Osteocyte (in vitro differentiated cells): ENCODE results near the gene ACKR2. TPM values are rescaled to one million over a fixed set of nuclear protein-coding genes. Genes with fewer than 3 reads are reported as not detected.

Source experiments
- DNase-seq: peaks from one replicate; pipeline ENCODE4 v3.0.0; 2021; ENCODE audit warnings: mixed read lengths; ENCODE audit not compliant: unreplicated experiment; ENCODE audit errors: extremely low spot score
- H3K27ac Mint-ChIP-seq: one replicate; pipeline ENCODE4 v1.8.0; 2021; ENCODE audit warnings: mild to moderate bottlenecking, mixed read lengths; ENCODE audit not compliant: unreplicated experiment
- H3K27me3 Mint-ChIP-seq: one replicate; pipeline ENCODE4 v1.8.0; 2021; ENCODE audit warnings: mixed read lengths; ENCODE audit not compliant: unreplicated experiment
- H3K36me3 Mint-ChIP-seq: one replicate; pipeline ENCODE4 v1.8.0; 2021; ENCODE audit warnings: mixed read lengths; ENCODE audit not compliant: unreplicated experiment
- H3K4me1 Mint-ChIP-seq: one replicate; pipeline ENCODE4 v1.8.0; 2021; ENCODE audit warnings: mixed read lengths; ENCODE audit not compliant: unreplicated experiment
- H3K4me3 Mint-ChIP-seq: one replicate; pipeline ENCODE4 v1.8.0; 2021; ENCODE audit warnings: mild to moderate bottlenecking, moderate library complexity, mixed read lengths; ENCODE audit not compliant: unreplicated experiment
- H3K9me3 Mint-ChIP-seq: one replicate; pipeline ENCODE4 v1.8.0; 2021; ENCODE audit warnings: mixed read lengths; ENCODE audit not compliant: unreplicated experiment
- total RNA-seq: library from RNA; stranded (reverse); gene quantifications from 2 replicates; pipeline ENCODE4 v1.2.1, GENCODE V29; 2021
- TF ChIP-seq, protein P1 (sequence below): fragments of 200-600 bp; sonication (generic); IDR thresholded peaks from 2 replicates; pipeline ENCODE4 v1.5.0; 2021; ENCODE audit warnings: antibody characterized with exemption, mild to moderate bottlenecking, moderate library complexity

The ACKR2 gene
- total RNA-seq, 1 donor from 2014 or later: 0.19 TPM

DNA sequence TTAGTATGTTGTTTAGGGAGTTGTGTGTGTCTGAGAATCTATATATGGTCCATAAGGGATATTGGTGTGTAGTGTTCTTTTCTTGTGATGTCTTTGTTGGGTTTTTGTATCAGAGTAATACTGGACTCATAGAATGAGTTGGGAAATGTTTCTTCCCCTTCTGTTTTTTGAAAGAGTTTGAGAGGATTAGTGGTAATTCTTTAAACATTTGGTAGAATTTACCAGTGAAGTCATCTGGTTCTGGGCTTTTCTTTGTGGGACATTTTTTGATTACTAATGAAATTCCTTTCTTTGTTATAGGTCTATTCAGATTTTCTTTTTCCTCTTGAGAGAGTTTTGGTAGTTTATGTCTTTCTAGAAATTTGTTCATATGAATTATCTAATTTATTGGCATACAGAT lies 16.9 kb downstream of the ACKR2 start:
- TF ChIP-seq, protein P1, sequence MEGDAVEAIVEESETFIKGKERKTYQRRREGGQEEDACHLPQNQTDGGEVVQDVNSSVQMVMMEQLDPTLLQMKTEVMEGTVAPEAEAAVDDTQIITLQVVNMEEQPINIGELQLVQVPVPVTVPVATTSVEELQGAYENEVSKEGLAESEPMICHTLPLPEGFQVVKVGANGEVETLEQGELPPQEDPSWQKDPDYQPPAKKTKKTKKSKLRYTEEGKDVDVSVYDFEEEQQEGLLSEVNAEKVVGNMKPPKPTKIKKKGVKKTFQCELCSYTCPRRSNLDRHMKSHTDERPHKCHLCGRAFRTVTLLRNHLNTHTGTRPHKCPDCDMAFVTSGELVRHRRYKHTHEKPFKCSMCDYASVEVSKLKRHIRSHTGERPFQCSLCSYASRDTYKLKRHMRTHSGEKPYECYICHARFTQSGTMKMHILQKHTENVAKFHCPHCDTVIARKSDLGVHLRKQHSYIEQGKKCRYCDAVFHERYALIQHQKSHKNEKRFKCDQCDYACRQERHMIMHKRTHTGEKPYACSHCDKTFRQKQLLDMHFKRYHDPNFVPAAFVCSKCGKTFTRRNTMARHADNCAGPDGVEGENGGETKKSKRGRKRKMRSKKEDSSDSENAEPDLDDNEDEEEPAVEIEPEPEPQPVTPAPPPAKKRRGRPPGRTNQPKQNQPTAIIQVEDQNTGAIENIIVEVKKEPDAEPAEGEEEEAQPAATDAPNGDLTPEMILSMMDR: no peak
- Mint-ChIP-seq H3K9me3 (no peaks in the 10 kb centered on the region), H3K4me1 (peaks cover 4% of the 10 kb centered on the region), H3K27ac (no peak overlapping the region), H3K36me3 (no peaks in the 10 kb centered on the region), H3K4me3 (no peak overlapping the region), H3K27me3 (peaks cover 60% of the 10 kb centered on the region)
- DNase-seq: no peak

DNA sequence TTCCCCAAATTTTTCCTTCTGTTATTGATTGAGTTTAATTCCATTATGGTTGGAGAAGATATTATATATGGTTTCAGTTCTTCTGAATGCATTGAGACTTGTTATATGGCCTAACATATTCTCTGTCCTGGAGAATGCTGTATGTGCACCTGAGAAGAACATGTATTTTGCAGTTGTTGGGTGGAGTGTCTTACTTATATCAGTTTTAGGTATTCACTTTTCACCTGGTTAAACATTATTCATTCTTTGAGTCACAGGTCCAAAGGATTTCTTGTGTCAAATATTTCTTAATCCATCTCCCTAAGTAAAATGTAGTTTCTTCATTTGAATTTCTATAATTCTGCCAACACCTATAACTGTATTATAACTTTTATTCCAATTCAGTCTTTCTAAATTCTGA lies 17.8 kb downstream of the ACKR2 start:
- Mint-ChIP-seq H3K4me1 (peaks cover 4% of the 10 kb centered on the region), H3K9me3 (no peaks in the 10 kb centered on the region), H3K36me3 (no peaks in the 10 kb centered on the region), H3K27me3 (peaks cover 67% of the 10 kb centered on the region), H3K27ac (no peak overlapping the region), H3K4me3 (no peak overlapping the region)
- no peak for DNase-seq
- TF ChIP-seq, protein P1: no peak

DNA sequence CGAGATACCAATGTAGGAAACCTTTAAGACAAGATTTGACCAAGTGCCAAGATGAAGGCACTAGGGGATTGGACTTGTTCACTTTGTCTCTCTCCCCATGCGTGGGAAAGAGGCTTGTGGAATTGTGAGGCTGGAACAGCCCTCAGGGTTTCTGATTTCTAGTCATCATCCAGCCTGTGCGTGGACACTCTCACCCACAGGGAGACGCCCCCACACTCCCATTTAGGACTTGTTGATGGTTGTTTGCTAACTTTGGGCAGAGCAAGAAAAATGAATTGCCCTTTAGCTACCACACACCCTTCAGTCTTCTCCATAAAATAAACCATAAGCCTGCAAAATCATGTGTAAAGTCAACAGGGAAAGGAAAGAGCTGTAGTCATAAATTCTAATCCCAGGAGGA lies 18.4 kb downstream of the ACKR2 start:
- H3K27me3 Mint-ChIP-seq: peaks cover 67% of the 10 kb centered on the region
- H3K36me3 Mint-ChIP-seq: no peaks in the 10 kb centered on the region
- H3K9me3 Mint-ChIP-seq: no peaks in the 10 kb centered on the region
- H3K4me1 Mint-ChIP-seq: peaks cover 4% of the 10 kb centered on the region
- DNase-seq: peak; percentile 51
- no peak overlapping the region for H3K27ac Mint-ChIP-seq
- H3K4me3 Mint-ChIP-seq: no peak overlapping the region
- TF ChIP-seq, protein P1: no peak

DNA sequence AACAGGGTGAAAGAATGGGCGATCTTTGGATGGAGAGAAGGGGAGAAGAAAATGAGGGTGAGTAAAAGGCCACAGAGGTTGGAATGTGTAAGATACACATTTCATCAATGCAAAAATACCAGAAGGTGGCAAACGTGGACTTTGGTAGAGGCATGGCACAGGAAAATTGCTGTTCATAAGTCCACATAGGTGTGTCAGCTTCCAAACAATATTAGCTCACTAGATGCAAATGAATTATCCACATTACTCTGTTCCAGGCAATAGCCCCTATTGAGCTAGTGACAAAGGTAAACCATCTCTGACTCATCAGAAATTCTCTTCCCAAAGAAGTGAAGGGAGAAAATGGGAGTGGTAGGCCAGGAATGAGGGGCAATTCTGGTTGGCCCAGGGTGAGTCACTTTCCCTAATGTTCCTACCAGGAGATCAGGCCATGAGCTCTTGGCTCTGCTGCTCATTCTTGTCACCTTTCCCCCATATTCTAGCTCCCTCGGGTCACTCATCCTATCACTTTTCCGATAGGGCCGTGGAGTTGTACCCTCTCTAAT lies 19.9 kb downstream of the ACKR2 start:
- peaks cover 2% of the 10 kb centered on the region for H3K4me1 Mint-ChIP-seq
- no peaks in the 10 kb centered on the region for H3K9me3 Mint-ChIP-seq
- H3K27ac Mint-ChIP-seq: no peak overlapping the region
- DNase-seq: peak; percentile 34
- H3K27me3 Mint-ChIP-seq: peaks cover 62% of the 10 kb centered on the region
- H3K4me3 Mint-ChIP-seq: no peak overlapping the region
- TF ChIP-seq, protein P1: no peak
- H3K36me3 Mint-ChIP-seq: no peaks in the 10 kb centered on the region

DNA sequence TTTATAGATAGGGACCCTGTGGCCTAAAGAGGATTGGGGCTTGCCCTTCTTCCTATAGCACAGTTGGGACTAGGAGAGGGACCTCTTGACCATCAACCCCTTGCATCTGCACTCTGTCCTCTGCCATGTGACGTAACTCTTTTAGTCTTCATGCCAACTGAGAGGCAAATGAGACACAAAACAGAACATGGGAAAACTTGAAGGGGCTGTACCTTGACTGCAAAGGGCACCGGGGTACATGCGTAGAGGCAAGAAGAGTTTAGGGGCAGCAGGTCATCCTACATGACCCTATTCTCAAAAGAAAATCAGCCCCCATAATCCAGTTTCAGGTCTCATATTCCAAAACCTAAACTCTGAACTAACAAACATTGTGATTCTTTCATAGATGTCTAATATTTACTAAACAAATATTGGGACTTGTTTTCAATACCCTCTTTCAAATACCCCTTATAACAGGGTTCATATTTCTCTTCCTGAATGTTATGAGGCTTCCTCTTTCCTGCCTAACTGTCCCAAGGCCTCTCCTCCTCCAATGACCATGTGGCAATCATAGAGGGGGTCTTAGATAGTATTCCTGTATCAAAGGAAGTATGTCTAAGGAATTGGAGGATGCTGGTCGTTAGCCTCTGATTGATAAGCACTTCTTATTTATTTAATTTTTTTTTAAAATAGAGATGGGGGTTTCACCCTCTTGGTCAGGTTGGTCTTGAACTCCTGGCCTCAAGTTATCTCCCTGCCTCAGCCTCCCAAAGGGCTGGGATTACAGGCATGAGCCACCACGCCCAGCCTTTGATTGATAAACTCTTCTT lies 20.6 kb downstream of the ACKR2 start:
- Mint-ChIP-seq H3K27ac (no peak overlapping the region), H3K36me3 (no peaks in the 10 kb centered on the region), H3K27me3 (peaks cover 56% of the 10 kb centered on the region), H3K4me1 (peaks cover 2% of the 10 kb centered on the region), H3K9me3 (no peaks in the 10 kb centered on the region), H3K4me3 (no peak overlapping the region)
- DNase-seq: no peak
- TF ChIP-seq, protein P1: no peak
